HFF-Myc (cell line): ENCODE measurements around the gene RPS8.

ENCODE experiments used
- DNase-seq: peaks from one replicate; pipeline ENCODE4 v3.0.0-alpha.2; 2011; ENCODE audit warnings: low read depth; ENCODE audit errors: extremely low read depth
- H3K4me3 ChIP-seq: replicated peaks from 2 replicates; pipeline ENCODE4 v1.5.1; 2011; ENCODE audit warnings: low read depth, mild to moderate bottlenecking, control low read depth, low read length
- TF ChIP-seq, protein P1 (sequence below): IDR thresholded peaks from 2 replicates; pipeline ENCODE4 v1.5.1; 2012; ENCODE audit warnings: mild to moderate bottlenecking, low read depth, low read length, control low read depth; ENCODE audit errors: missing control alignments

Gene RPS8

DNA sequence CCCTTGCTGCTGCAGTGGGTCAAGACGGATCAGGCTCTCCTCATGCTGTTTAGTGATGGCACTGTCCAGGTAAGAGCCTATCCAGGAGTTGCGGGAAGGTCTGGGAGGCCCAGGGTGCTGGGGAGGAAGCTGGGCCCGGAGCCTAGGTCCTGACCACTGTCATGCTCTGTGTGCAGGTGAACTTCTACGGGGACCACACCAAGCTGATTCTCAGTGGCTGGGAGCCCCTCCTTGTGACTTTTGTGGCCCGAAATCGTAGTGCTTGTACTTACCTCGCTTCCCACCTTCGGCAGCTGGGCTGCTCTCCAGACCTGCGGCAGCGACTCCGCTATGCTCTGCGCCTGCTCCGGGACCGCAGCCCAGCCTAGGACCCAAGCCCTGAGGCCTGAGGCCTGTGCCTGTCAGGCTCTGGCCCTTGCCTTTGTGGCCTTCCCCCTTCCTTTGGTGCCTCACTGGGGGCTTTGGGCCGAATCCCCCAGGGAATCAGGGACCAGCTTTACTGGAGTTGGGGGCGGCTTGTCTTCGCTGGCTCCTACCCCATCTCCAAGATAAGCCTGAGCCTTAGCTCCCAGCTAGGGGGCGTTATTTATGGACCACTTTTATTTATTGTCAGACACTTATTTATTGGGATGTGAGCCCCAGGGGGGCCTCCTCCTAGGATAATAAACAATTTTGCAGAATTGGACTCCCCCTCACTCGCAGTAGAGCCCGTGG, 30.1 kb downstream of the RPS8 start:
- TF ChIP-seq, protein P1, sequence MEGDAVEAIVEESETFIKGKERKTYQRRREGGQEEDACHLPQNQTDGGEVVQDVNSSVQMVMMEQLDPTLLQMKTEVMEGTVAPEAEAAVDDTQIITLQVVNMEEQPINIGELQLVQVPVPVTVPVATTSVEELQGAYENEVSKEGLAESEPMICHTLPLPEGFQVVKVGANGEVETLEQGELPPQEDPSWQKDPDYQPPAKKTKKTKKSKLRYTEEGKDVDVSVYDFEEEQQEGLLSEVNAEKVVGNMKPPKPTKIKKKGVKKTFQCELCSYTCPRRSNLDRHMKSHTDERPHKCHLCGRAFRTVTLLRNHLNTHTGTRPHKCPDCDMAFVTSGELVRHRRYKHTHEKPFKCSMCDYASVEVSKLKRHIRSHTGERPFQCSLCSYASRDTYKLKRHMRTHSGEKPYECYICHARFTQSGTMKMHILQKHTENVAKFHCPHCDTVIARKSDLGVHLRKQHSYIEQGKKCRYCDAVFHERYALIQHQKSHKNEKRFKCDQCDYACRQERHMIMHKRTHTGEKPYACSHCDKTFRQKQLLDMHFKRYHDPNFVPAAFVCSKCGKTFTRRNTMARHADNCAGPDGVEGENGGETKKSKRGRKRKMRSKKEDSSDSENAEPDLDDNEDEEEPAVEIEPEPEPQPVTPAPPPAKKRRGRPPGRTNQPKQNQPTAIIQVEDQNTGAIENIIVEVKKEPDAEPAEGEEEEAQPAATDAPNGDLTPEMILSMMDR: no peak
- H3K4me3 ChIP-seq: no peak overlapping the region
- DNase-seq: no peak

DNA sequence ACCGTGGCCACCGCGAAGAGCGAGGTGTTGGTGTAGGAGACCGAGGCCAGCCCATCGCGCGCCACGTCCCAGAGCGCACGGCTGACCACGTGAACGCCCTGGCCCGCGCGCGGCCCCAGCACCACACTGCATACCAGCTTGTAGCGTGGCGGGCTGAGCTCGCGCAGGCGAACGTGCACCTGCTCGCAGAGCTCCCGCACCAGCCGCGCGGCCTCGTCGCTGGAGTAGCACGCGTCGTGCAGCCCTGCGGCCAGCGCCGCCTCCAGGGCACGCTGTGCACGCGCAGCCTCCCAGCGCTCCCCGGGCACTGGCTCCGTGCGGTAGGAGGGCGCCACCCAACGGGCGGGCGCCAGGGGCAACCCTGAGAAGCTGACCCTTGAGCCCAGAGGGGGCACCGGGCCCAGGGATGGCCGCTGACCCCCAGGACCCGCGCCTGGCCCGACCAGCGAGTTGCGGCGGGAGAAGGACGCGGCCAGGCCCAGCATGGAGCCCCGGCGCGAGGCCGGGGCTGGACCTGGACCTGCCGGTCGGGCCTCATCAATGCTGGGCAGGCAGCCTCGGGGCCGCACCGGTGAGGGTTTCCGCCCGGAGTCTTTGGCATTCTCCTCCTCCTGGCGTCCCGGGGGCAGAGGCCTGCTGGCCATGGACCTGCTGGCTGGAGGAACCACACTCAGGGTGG, 30.8 kb downstream of the RPS8 start:
- TF ChIP-seq, protein P1: no peak
- no peak for DNase-seq
- no peak overlapping the region for H3K4me3 ChIP-seq

DNA sequence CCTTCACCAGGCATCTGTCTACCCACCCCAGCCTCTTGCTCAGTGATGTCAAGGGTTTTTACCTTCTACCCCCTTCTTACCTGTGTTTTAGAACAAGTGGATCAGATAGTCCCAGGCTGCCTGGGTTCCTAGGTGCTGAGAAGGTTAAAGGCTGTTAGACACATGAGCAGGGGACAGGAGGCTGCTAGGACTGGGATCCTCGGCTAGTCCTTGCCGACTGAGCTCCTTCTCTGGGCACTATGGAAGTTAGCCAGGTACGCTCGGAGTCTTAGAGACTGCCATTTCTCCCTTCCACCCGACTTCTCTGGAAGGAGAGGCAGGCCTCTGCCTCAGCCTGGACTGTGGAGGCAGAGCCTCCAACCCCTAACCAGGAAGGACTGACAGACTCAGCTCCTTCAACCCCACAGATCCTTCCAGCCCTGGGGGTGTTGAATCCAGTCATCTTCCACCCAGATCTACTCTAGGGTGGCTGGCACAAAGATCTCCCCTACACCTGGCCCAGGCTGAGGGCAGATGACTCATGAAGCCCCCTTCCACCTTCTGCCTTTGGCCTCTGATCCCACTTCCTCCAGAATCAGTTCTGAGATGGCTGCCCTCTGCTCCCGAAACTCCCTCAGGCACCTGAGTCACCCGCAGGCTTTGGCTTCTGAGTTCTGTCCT, 31.5 kb downstream of the RPS8 start, which contains the start of gene DYNLT4:
DYNLT4 (minus strand) TSS at position 648 of the 660 bp plus-strand sequence. CDS start 683 bp downstream, outside the sequence.
- TF ChIP-seq, protein P1: no peak
- DNase-seq: no peak
- peak within 1 kb of the TSS; percentile 49 for H3K4me3 ChIP-seq

DNA sequence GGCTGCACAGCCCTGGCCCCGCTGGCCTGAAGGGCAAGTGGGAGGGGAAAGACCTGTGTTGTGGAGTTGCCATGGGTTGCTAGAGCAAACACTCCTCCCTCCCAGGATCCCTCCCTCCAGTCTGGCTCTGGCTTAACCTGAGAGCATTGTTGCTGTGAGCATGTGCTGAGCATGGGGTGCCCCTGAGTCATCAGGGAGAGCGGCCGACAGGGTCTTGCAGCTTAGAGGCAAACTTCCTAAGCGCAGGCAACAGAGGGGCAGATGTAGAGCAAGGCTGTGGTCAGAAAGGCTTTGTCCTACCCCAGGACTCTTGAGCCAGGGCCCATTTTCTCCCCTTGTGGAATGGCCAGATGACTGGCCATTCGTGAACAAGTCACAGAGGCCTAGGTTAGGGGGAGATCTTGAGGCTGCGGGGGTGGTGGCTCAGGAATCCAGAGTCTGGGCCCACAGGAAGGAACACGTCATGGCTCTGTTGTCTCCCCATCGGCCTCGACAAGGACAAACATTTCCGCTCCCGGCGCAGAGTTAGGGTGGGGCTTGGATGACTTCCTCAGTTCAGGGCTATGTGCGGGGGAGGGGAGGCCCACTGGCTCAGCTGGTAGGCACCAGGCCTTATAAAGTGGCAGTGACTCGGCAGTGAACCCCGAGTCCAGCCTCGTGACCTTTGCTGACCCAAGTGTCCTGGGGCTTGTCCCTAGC, 32.2 kb downstream of the RPS8 start:
- TF ChIP-seq, protein P1: no peak
- peak overlapping the region; percentile 49 for H3K4me3 ChIP-seq
- DNase-seq: peak; percentile 100

DNA sequence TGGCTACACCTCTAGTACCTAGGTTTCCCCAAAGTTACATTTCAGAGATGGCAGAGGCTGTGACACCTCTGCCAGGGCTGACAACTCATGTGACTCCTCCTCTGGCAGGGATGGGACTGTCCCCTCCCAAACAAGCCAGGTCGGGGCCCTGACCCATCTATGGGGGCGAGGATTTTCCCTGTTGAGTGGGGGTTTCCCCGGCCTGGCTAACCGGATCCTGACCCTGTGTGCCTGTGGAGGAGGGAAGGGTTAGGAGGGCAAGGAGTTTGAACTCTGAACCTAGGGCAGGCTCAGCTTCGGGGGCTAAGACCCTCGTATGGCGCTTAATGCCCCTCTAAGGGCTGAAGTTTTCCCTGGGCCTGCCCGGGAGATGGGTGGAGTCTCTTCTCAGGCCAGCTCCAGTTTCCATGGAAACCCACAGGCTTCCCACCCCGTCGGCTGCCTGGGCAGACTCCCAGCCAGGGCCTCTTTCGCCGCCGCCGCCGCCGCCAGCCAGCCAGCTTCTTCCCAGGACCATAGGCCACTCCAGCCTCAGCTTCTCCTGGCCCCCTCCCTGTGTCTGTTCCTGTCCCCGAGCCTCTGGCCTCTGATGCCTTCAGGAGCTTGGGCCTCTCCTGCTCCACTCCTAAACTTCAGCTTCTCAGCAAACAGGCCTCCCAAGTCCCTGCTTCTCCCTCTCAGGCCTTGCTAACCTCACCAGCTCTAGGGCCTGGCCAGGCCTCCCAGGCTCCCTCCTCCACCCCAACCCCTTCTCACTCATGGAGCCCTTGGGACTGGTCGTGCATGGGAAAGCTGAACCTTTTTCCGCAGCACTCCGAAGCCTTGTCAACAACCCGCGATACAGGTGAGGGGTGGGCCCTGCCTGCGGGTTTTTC, 33.0 kb downstream of the RPS8 start, which contains the start of gene BTBD19:
BTBD19 (plus strand) TSS at position 461 of the 875 bp plus-strand sequence; CDS start at position 759, 298 bp downstream.
- TF ChIP-seq, protein P1: no peak
- DNase-seq: no peak
- H3K4me3 ChIP-seq: peak within 1 kb of the TSS; percentile 49
